ENCODE data around the gene WSCD2.

The WSCD2 gene

DNA sequence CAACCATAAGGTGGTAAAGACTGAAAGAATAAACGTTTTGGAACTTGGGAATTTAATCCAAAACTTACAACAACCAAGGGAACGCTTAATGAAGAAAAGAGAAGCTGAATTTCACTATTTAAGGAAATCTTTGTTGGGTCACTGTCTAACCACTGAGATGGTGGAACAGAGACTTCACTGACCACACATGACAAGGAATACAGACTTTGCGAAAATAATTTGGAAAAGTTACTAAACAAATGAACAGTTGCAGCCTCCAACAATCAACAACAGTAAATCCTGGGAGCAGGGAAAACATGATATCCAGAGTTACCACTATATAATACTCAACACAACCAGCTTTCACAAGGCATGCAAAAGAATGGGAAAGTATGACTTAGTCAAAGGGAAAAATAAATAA, 131.0 kb downstream of the WSCD2 start:
- no peak for DNase-seq (ENCODE audit: low read depth in 2 of 2, low spot score in 1 of 2)

- DNase-seq (ENCODE audit: low read depth in 2 of 2, low spot score in 1 of 2) = no peak
Observed at GRCh38 chr12:108260969-108261368, 131.9 kb downstream of the WSCD2 start.

DNA sequence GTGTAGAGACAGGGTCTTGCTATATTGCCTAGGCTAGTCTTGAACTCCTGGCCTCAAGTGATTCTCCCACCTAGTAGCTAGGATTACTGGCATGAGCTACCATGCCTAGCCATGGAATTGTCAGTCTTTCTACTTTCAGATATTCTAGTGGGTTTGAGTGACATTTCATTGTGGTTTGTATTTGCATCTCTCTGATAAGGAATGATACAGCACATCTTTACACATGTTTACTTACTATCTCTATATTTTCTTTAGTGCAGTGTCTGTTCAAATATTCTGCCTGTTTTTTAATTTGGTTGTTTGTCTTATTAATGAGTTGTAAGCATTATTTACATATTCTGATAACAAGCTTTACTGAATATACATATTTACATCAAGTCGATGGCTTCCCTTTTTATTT, 136.4 kb downstream of the WSCD2 start:
- no peak for DNase-seq (ENCODE audit: low read depth in 2 of 2, low spot score in 1 of 2)

DNA sequence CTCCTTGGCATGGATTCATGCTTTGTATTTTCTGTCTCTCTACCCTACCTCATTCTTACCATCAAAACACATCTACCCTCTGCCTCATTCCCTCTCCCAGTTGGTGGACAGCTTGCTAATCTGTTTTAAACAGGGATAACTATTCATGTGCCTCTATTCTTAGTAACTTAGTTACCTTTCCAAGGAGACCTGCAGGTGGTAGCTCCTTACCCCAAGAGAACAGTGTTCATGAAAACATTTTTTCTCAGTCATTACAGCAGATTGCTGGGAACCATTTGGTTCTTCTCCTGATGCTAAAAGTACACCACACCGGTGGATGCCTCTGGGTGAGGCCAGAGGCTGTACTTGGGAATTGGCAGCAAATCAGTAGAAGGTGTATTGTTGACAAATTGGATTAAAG, 137.0 kb downstream of the WSCD2 start:
- no peak for DNase-seq (ENCODE audit: low read depth in 2 of 2, low spot score in 1 of 2)

DNA sequence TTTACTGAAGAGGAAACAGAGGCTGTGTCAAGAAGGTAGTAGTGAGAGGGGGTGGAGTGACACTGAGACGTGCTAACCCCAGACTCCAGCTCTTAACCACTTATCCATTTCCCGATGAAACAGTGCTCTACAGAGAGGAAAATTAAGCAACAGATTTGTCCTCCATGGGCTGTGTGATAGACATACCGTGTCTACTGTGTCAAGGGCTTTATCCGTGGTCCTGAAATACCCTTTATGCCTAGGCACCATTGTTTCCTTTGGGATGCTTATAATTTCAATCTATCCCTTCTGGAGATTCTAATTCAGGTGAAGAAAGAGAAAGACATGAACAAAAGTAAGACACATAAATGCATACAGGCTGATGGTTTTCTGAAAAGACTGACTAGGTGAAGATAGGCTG, 138.4 kb downstream of the WSCD2 start:
- DNase-seq (ENCODE audit: low read depth in 2 of 2, low spot score in 1 of 2) = no peak

- DNase-seq (ENCODE audit: low read depth in 2 of 2, low spot score in 1 of 2) = no peak
Observed at GRCh38 chr12:108268397-108268796, 139.3 kb downstream of the WSCD2 start.

DNA sequence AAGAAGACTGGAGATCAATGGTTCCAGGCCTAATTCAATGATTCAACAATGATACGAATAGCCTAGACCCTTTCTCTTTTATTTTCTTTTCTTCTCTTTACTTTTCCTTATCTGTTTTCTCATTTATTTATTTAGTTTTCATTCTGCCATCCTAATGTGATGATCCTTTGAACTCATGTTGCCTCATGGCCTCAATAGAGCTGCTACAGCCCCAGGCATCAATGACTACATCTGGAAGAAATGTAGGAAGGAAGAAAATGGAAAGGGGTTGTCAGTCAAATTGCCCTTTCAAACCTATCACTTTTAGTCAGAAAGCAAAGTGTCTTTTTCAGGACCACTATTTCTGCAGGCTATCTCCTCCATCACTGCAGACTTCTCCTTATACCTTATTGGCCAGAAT, 140.1 kb downstream of the WSCD2 start:
- DNase-seq (ENCODE audit: low read depth in 2 of 2, low spot score in 1 of 2) = no peak

DNA sequence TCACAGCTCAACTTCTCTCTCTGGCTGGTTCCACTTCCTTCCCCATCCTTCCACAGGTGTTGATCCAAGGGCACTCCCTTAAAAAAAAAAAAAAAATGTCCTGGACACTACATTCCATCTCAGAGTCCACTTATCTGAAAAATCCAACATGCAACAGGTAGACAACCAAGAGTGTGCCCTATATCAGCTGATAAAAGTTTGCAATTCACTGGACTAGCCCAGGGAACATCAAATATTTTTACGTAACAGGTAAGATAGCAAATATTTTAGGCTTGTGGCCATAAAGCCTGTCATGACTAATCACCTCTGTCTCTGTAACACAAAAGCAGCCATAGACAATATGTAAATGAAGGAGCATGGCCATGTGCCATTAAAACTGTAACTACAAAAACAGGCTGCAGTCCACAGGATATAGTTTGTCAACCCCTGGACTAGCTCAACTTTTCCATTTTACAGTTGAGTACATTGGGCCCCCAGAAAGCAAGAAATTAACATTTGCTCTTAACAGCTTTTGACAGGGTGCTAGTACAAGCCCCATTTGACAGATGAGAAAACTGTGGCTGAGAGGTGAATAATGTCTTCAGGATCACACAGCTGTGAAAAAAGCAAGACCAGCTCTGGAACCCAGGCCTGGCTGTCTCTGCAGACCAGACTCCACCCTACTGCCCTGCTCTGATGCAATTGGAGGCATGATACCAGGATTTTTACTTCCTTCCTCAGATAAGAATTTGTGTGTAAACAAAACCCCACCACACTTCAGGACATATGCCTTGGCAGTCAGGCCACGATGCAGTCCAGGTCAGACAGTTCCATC, 141.2 kb downstream of the WSCD2 start:
- no peak for DNase-seq (ENCODE audit: low read depth in 2 of 2, low spot score in 1 of 2)

- DNase-seq (ENCODE audit: low read depth in 2 of 2, low spot score in 1 of 2) = no peak
Observed at GRCh38 chr12:108270849-108271143, 141.7 kb downstream of the WSCD2 start.

DNA sequence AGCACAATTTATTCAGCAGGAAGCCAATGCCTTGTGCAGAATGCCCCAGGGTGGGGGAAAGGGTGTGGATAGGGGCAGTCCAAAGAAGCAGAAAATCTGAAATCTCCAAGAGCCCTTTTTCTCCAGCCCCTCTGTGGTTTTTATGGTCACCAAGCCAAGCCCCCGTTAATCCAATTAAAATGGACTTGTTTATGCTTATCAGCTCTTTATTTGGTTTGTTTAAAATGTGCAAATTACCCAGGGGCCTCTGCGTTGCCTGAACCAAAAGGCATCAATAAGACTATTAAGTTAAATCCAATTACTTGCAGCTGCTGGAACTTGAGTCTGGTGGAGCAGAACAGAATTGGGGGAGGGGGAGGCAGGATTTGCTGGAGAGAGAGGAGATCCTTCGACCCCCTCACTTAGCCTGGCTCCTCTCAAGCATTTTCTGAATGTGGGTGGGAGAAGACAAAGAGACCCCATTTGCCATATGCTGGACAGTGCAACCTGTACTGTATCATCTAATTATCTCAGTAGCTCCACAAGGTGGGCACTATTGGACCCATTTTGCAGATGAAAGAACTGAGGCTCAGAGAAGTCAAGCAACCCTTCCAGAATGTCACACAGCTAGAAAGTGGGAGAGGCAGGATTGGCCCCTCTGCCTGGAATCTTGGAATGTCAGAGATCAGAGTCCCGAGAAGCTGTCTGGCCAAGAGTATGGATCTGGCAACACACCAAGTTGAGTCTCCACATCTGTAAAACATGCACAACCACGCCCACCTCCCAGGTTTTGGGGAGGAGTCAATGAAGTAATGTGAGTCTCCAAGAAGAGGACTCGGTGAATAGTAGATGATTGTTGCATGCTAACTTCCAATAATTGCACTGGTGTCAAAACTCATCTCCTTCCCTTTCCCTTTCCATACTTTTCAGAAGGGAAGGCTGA, 143.1 kb downstream of the WSCD2 start:
- DNase-seq (ENCODE audit: low read depth in 2 of 2, low spot score in 1 of 2) = no peak

GRCh38 chr12:108273217-108273616, 144.1 kb downstream of the WSCD2 start:
- DNase-seq (ENCODE audit: low read depth in 2 of 2, low spot score in 1 of 2) = no peak

DNA sequence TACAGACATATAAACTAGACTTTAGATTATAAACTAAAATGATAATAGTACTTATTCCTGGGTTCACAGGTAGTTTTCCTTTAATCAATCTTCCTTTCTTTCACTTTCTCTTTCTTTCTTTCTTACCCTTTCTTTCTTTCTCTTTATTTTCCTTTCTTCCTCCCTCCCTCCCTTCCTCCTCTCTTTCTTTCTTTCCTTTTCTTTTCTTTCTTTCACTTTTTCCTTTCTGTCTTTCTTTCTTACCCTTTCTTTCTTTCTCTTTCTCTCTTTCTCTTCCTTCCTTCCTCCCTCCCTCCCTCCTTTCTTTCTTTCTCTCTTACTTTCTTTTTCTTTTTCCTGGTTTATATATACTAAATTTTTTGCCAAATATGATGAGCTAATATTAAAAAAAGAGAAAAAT, 148.5 kb downstream of the WSCD2 start:
- DNase-seq (ENCODE audit: low read depth in 2 of 2, low spot score in 1 of 2) = no peak

DNA sequence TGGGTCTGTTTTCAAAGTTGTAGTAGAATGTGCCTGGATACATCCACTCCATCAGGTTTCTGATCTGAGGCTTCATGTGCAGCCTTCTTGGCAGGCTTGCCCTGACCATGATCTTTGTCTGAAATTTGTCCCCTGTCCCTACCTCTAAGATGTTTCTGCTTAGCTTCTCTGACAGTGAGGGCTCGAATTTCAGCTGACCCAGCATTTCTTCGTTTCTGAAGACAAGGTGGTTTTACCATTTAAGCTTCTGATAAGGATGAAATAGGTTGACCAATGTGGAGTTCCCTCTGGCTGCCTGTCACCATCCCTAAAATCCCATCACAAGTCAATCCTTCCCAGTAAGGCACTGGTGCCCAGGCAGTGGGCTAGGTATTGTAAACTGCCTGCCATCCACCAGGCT, 153.1 kb downstream of the WSCD2 start:
- no peak for DNase-seq (ENCODE audit: low read depth in 2 of 2, low spot score in 1 of 2)

- no peak for DNase-seq (ENCODE audit: low read depth in 2 of 2, low spot score in 1 of 2)
Observed at GRCh38 chr12:108282676-108283075, 153.6 kb downstream of the WSCD2 start.

GRCh38 chr12:108284163-108284562, 155.1 kb downstream of the WSCD2 start:
- no peak for DNase-seq (ENCODE audit: low read depth in 2 of 2, low spot score in 1 of 2)

- no peak for DNase-seq (ENCODE audit: low read depth in 2 of 2, low spot score in 1 of 2)
Observed at GRCh38 chr12:108285016-108285415, 155.9 kb downstream of the WSCD2 start.

DNA sequence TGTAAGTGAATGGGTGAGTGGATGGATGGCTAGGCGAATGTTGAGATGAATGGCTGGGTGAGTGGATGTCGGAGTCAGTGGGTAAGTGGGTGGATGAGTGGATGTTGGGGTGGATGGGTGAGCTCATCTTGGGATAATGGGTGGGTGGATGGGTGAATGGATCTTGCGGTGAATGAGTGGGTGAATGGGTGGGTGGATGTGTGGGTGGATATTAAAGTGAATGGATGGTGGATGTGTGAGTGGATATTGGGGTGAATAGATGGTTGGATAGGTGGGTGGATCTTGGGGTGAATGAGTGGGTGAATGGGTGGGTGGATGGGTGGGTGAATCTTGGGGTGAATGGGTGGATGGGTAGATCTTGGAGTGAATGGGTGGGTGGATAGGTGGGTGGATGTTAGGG, 158.1 kb downstream of the WSCD2 start:
- DNase-seq (ENCODE audit: low read depth in 2 of 2, low spot score in 1 of 2) = no peak

DNA sequence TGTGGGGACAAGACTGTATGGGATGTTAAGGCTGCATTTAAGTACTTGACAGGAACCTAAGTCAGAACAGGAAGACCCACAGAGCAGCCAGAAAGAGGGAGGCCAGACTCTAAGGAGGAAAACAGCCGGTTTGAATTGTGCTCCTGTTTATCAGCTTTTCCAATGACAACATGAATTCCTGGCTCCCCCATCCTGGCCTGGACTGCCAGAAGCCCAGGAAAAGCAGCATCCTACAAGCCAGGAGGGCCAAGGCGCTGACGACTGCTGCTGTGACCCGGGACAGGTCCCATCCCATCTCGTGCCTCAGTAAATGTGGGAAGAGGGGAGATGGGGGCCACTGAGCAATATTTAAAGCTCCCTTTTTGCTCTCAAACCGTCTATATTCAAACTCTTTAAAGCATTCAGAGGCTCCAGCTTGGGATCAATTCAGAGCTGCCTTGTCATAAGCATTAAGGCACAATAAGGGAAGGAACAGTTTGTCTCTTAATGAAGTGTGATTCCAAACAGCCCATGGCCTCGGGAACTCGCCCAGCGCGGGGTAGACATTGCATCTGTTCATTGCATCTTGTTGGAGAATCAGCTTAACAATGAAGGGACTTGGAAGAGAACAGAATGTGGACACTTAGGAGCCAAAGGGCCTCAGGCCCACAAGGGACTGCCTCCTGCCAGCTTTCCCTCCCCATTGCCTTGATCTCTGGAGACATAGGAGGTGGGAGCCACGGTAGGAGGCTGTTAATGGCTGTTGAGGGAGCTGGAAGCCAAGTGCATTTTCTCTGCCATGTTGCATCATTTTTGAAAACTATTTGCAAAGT, 160.5 kb downstream of the WSCD2 start:
- no peak for DNase-seq (ENCODE audit: low read depth in 2 of 2, low spot score in 1 of 2)

- DNase-seq (ENCODE audit: low read depth in 2 of 2, low spot score in 1 of 2) = no peak
Observed at GRCh38 chr12:108295641-108296040, 166.6 kb downstream of the WSCD2 start.

GRCh38 chr12:108296945-108297344, 167.9 kb downstream of the WSCD2 start:
- DNase-seq (ENCODE audit: low read depth in 2 of 2, low spot score in 1 of 2) = no peak

- no peak for DNase-seq (ENCODE audit: low read depth in 2 of 2, low spot score in 1 of 2)
Observed at GRCh38 chr12:108297424-108297823, 168.3 kb downstream of the WSCD2 start.
